K562 (cell line): ENCODE results near the gene SLC45A3. TPM values are rescaled to one million over a fixed set of nuclear protein-coding genes. Genes with fewer than 3 reads are reported as not detected.

Source experiments
- ATAC-seq: fragments of 200-7000 bp; cut with Tn5 transposase; 3 replicates; pipeline ENCODE4 v1.9.1; 2020; ENCODE audit warnings: moderate library complexity
- BruUV-seq: library from RNA; stranded (reverse); fragments of 400-500 nt; replicated peaks from 2 replicates; lab custom pipeline; 2021; lab: Mats Ljungman, UMichigan
- CTCF ChIA-PET: fragments of 300-600 bp; formaldehyde crosslinking; extraction: SDS; loops from one replicate; lab custom pipeline; 2021; ENCODE audit warnings: low intra/inter-chr PET ratio; lab: Yijun Ruan, JAX
- POLR2A ChIA-PET: fragments of 300-600, 350-650 bp; sonication (Branson Sonifier 250); formaldehyde crosslinking; extraction: SDS; loops from one replicate; lab custom pipeline; 2021; ENCODE audit warnings: antibody characterized with exemption, inconsistent platforms; lab: Yijun Ruan, JAX
- DNase-seq, 4 experiments: peaks; one replicate each; pipeline versions ENCODE4 v3.0.0 to v3.0.0-alpha.2; 2011 to 2018; ENCODE audit warnings: low spot score in 3 of 4, mixed read lengths in 3 of 4; ENCODE audit errors: extremely low read depth in 1 of 4
- FAIRE-seq: peaks from 2 replicates; lab custom pipeline; 2011; peaks lifted over from hg19 to GRCh38; lab: Jason Lieb, UNC
- H2AFZ ChIP-seq: 2 replicates; pipeline ENCODE4 v1.6.0; 2011; ENCODE audit warnings: low read depth, low read length, control low read depth, inconsistent platforms
- H3K27ac ChIP-seq: fragments of 200-600 bp; 3 replicates; pipeline ENCODE4 v1.8.0; 2011; ENCODE audit warnings: low read depth, mild to moderate bottlenecking, control low read depth, inconsistent platforms, low read length, moderate library complexity, mixed read lengths; ENCODE audit errors: extremely low read depth
- H3K27me3 ChIP-seq, 2 experiments: fragments of 300-600 bp in 1 of 2; 2 replicates in 1 of 2; 3 replicates in 1 of 2; pipeline versions ENCODE4 v1.6.0 to v1.8.0; 2011; ENCODE audit warnings: inconsistent platforms in 2 of 2, low read length in 2 of 2, mild to moderate bottlenecking in 1 of 2, mixed read lengths in 1 of 2, moderate library complexity in 1 of 2; ENCODE audit not compliant: control insufficient read depth in 2 of 2, insufficient read depth in 2 of 2
- H3K36me3 ChIP-seq: fragments of 300-600 bp; 3 replicates; pipeline ENCODE4 v1.8.0; 2011; ENCODE audit warnings: mild to moderate bottlenecking, low read length, inconsistent platforms; ENCODE audit not compliant: control insufficient read depth, insufficient read depth
- H3K4me1 ChIP-seq, 2 experiments: fragments of 200-600 bp in 1 of 2; replicated peaks in 1 of 2; 2 replicates in 1 of 2; 3 replicates in 1 of 2; pipeline versions ENCODE4 v1.5.1 to v1.8.0; 2011; ENCODE audit warnings: inconsistent platforms in 2 of 2, low read length in 2 of 2, mild to moderate bottlenecking in 1 of 2, mixed read lengths in 1 of 2, moderate library complexity in 1 of 2; ENCODE audit not compliant: control insufficient read depth in 2 of 2, insufficient read depth in 2 of 2
- H3K4me2 ChIP-seq: 2 replicates; pipeline ENCODE4 v1.6.1; 2011; ENCODE audit warnings: low read length, control low read depth, inconsistent platforms, mixed read lengths; ENCODE audit not compliant: insufficient read depth
- H3K4me3 ChIP-seq: fragments of 200-600 bp; sonication (generic), shearing (Covaris generic); 2 replicates; pipeline ENCODE4 v1.5.1; 2016; ENCODE audit warnings: control low read depth, inconsistent platforms
- H3K79me2 ChIP-seq: fragments of 200-600 bp; 3 replicates; pipeline ENCODE4 v1.8.0; 2011; ENCODE audit warnings: low read length, inconsistent platforms; ENCODE audit not compliant: control insufficient read depth, insufficient read depth
- H3K9ac ChIP-seq, 2 experiments: 2 replicates each; pipeline versions ENCODE4 v1.6.0 to v1.6.1; 2011; ENCODE audit warnings: low read depth in 2 of 2, low read length in 2 of 2, control low read depth in 1 of 2, inconsistent platforms in 1 of 2, mild to moderate bottlenecking in 1 of 2, mixed read lengths in 1 of 2; ENCODE audit not compliant: insufficient read depth in 1 of 2
- H3K9me1 ChIP-seq: one replicate; pipeline ENCODE4 v1.6.0; 2011; ENCODE audit warnings: inconsistent platforms, mild to moderate bottlenecking, low read length, moderate library complexity; ENCODE audit not compliant: control insufficient read depth, insufficient read depth
- H3K9me3 ChIP-seq: replicated peaks from 2 replicates; pipeline ENCODE4 v1.5.1; 2011; ENCODE audit warnings: low read depth, low read length, inconsistent platforms; ENCODE audit not compliant: control insufficient read depth, insufficient read depth
- H4K20me1 ChIP-seq: replicated peaks from 2 replicates; pipeline ENCODE4 v1.6.1; 2011; ENCODE audit warnings: low read length, inconsistent platforms, mixed read lengths; ENCODE audit not compliant: control insufficient read depth, insufficient read depth
- CBFB ChIP-seq: sonication (generic); formaldehyde crosslinking; IDR thresholded peaks from 2 replicates; pipeline ENCODE4 v1.4.0; 2020; ENCODE audit warnings: mild to moderate bottlenecking, missing genetic modification reagents
- CSDE1 ChIP-seq, 2 experiments: fragments of 450-650 bp; IDR thresholded peaks; 2 replicates each; pipeline ENCODE4 v1.6.1; 2016; ENCODE audit warnings: mild to moderate bottlenecking in 1 of 2
- HMG20A ChIP-seq: fragments of 450-650 bp; formaldehyde crosslinking; conservative IDR thresholded peaks from 2 replicates; pipeline ENCODE4 v1.4.0; 2020; ENCODE audit warnings: mild to moderate bottlenecking, mixed read lengths
- JUND ChIP-seq, 2 experiments: IDR thresholded peaks; 2 replicates in 1 of 2; 3 replicates in 1 of 2; pipeline ENCODE4 v1.6.1; 2011; ENCODE audit warnings: borderline replicate concordance in 2 of 2, low read depth in 2 of 2, low read length in 2 of 2, improper control_type of control experiment in 1 of 2, missing biosample characterization in 1 of 2, missing genetic modification characterization in 1 of 2, missing genetic modification reagents in 1 of 2
- KDM5B ChIP-seq: fragments of 200-600 bp; sonication (generic); IDR thresholded peaks from 2 replicates; pipeline ENCODE4 v1.6.1; 2012; ENCODE audit warnings: low read depth, mild to moderate bottlenecking, moderate library complexity, low read length, control low read depth, inconsistent platforms; ENCODE audit not compliant: insufficient replicate concordance
- L3MBTL2 ChIP-seq: fragments of 450-650 bp; IDR thresholded peaks from 2 replicates; pipeline ENCODE4 v1.6.1; 2016; ENCODE audit warnings: mild to moderate bottlenecking, moderate library complexity
- MAFF ChIP-seq: IDR thresholded peaks from 2 replicates; pipeline ENCODE4 v1.6.1; 2012; ENCODE audit warnings: low read length, improper control_type of control experiment
- MAX ChIP-seq: sonication (generic); formaldehyde crosslinking; IDR thresholded peaks from 2 replicates; pipeline ENCODE4 v1.9.0; 2022; ENCODE audit warnings: mild to moderate bottlenecking, missing genetic modification reagents
- MED1 ChIP-seq: sonication (generic); formaldehyde crosslinking; IDR thresholded peaks from 2 replicates; pipeline ENCODE4 v1.8.1; 2023; ENCODE audit warnings: missing genetic modification reagents, borderline replicate concordance
- PRPF4 ChIP-seq: fragments of 200-400 bp; formaldehyde crosslinking; IDR thresholded peaks from one replicate; pipeline ENCODE4 v1.6.1; 2017; ENCODE audit warnings: low read length, low read depth, mild to moderate bottlenecking; ENCODE audit not compliant: insufficient read depth, poor library complexity, severe bottlenecking
- RBM22 ChIP-seq: fragments of 200-400 bp; formaldehyde crosslinking; IDR thresholded peaks from 2 replicates; pipeline ENCODE4 v1.6.1; 2018; ENCODE audit warnings: low read length, low read depth; ENCODE audit not compliant: poor library complexity, severe bottlenecking
- SMARCB1 ChIP-seq: IDR thresholded peaks from 2 replicates; pipeline ENCODE4 v1.6.1; 2011; ENCODE audit warnings: improper control_type of control experiment, low read depth; ENCODE audit not compliant: insufficient read length
- SOX6 ChIP-seq: fragments of 450-650 bp; IDR thresholded peaks from 2 replicates; pipeline ENCODE4 v1.6.1; 2014; ENCODE audit warnings: mild to moderate bottlenecking
- ZNF12 ChIP-seq: sonication (generic); formaldehyde crosslinking; IDR thresholded peaks from 2 replicates; pipeline ENCODE4 v1.4.0; 2020; ENCODE audit warnings: mild to moderate bottlenecking, missing genetic modification reagents
- ZNF395 ChIP-seq: fragments of 200-800 bp; sonication (Bioruptor generic); IDR thresholded peaks from 2 replicates; pipeline ENCODE4 v1.6.1; 2017; ENCODE audit warnings: missing genetic modification characterization, missing compliant biosample characterization
- WGBS: fragments of 100-300 bp; shearing (Covaris generic); methylation state at CpG from one replicate; pipeline ENCODE4 v1.1.6; 2016; ENCODE audit warnings: low coverage, mixed read lengths; ENCODE audit not compliant: insufficient coverage; ENCODE audit errors: missing lambda C conversion rate; 5-methylcytosine and 5-hydroxymethylcytosine counted together
- in situ Hi-C: fragments of 300-500 bp; cut with MboI; formaldehyde crosslinking; loops from 4 replicates; pipeline ENCODE4 v1.15.0; 2018; ENCODE audit warnings: inconsistent platforms, mixed read lengths
- intact Hi-C: fragments of 100-400 bp; cut with micrococcal nuclease; formaldehyde crosslinking; loops from 2 replicates; pipeline ENCODE4 v1.14.2; 2022
- polyA plus RNA-seq, 8 experiments: library from polyadenylated mRNA; depleted of rRNA in 4 of 8; stranded (reverse) in 5 of 8; unstranded in 3 of 8; fragments of >200 nt; fragmentation: Nextera tagmentation in 2 of 8; fragmentation: Illumina TruSeq in 1 of 8; extraction: Ambion mirVana in 2 of 8; extraction: Trizol in 1 of 8; gene quantifications; 2 replicates each; pipeline versions ENCODE4 v1.2.1 to v1.2.3, GENCODE V29; 2011 to 2014; ENCODE audit warnings: inconsistent platforms in 1 of 8, missing spikeins in 1 of 8
- total RNA-seq, 7 experiments: library from RNA; depleted of rRNA in 6 of 7; stranded (reverse); fragments of >200 nt in 6 of 7; fragmentation: Illumina TruSeq in 2 of 7; extraction: Trizol in 2 of 7; gene quantifications; 2 replicates each; pipeline versions ENCODE4 v1.2.1 to v1.2.3, GENCODE V29; 2011 to 2021; ENCODE audit warnings: low replicate concordance in 1 of 7
- TF ChIP-seq, protein P1 (sequence below): sonication (generic); formaldehyde crosslinking; IDR thresholded peaks from 2 replicates; pipeline ENCODE4 v1.8.0; 2022; ENCODE audit warnings: missing genetic modification reagents, mild to moderate bottlenecking, borderline replicate concordance
- TF ChIP-seq, protein P2 (sequence below): sonication (generic); formaldehyde crosslinking; IDR thresholded peaks from 2 replicates; pipeline ENCODE4 v1.8.0; 2022; ENCODE audit warnings: mild to moderate bottlenecking, missing genetic modification reagents, borderline replicate concordance

The SLC45A3 gene
- total and polyA plus RNA-seq, 9 of the 15 experiments (the other 6 are each of a cell fraction or from before 2014, with no cell fraction given), result 0.06 to 3.3 (median 1.3) TPM

GRCh38 chr1:205699416-205699815 lies 19.1 kb upstream of the SLC45A3 start:
- ChIA-PET CTCF (interaction anchor here (0.6 kb wide), 1 partner anchor 393 kb away, joined by 4 read pairs; no protein-coding TSS in a partner anchor), POLR2A (interaction anchor here (1.3 kb wide), 1 partner anchor 8 kb away, joined by 4 read pairs; no protein-coding TSS in a partner anchor)
- Histone ChIP-seq H3K9me3 (no peaks in the 10 kb centered on the region), H3K27ac (no peak overlapping the region), H3K9ac (no peak overlapping the region), H4K20me1 (no peaks in the 10 kb centered on the region), H3K4me3 (no peak overlapping the region), H3K9me1 (no peaks in the 10 kb centered on the region), H3K36me3 (peaks cover 4% of the 10 kb centered on the region; the same call in 1 of the 3 replicates), H3K4me2 (no peak overlapping the region), H3K27me3 (no peaks in the 10 kb centered on the region), H3K4me1 (no peaks in the 10 kb centered on the region; a peak in 2 of 5 replicates), H2AFZ (no peak overlapping the region), H3K79me2 (no peaks in the 10 kb centered on the region)
- FAIRE-seq, result no peak
- intact Hi-C loops (no loop called here), in situ Hi-C loops (no loop called here)
- no TSS peak for BruUV-seq
- no peak for ATAC-seq
- DNase-seq, result no peak
- 73% methylated on average over 4 of the region's 4 CpGs for WGBS
- TF ChIP-seq CSDE1 (IDR thresholded peaks at IDR 0.05), result no peak
- no peak for TF ChIP-seq KDM5B
- TF ChIP-seq L3MBTL2, result no peak
- no peak for TF ChIP-seq MAX (CRISPR knock-in tag)
- no peak for TF ChIP-seq CBFB (CRISPR knock-in tag)
- TF ChIP-seq MAFF, result no peak
- TF ChIP-seq, protein P1, sequence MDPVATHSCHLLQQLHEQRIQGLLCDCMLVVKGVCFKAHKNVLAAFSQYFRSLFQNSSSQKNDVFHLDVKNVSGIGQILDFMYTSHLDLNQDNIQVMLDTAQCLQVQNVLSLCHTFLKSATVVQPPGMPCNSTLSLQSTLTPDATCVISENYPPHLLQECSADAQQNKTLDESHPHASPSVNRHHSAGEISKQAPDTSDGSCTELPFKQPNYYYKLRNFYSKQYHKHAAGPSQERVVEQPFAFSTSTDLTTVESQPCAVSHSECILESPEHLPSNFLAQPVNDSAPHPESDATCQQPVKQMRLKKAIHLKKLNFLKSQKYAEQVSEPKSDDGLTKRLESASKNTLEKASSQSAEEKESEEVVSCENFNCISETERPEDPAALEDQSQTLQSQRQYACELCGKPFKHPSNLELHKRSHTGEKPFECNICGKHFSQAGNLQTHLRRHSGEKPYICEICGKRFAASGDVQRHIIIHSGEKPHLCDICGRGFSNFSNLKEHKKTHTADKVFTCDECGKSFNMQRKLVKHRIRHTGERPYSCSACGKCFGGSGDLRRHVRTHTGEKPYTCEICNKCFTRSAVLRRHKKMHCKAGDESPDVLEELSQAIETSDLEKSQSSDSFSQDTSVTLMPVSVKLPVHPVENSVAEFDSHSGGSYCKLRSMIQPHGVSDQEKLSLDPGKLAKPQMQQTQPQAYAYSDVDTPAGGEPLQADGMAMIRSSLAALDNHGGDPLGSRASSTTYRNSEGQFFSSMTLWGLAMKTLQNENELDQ (CRISPR knock-in tag), result no peak
- no peak for TF ChIP-seq ZNF12 (CRISPR knock-in tag)
- no peak for TF ChIP-seq MED1
- no peak for TF ChIP-seq PRPF4
- no peak for TF ChIP-seq SOX6
- TF ChIP-seq JUND (IDR thresholded peaks at IDR 0.05; ENCODE audit: borderline replicate concordance, low read depth, low read length), result no peak
- no peak for TF ChIP-seq JUND (tag; IDR thresholded peaks at IDR 0.05; ENCODE audit: borderline replicate concordance, low read depth, low read length)
- TF ChIP-seq HMG20A (CRISPR knock-in tag), result no peak
- TF ChIP-seq, protein P2, sequence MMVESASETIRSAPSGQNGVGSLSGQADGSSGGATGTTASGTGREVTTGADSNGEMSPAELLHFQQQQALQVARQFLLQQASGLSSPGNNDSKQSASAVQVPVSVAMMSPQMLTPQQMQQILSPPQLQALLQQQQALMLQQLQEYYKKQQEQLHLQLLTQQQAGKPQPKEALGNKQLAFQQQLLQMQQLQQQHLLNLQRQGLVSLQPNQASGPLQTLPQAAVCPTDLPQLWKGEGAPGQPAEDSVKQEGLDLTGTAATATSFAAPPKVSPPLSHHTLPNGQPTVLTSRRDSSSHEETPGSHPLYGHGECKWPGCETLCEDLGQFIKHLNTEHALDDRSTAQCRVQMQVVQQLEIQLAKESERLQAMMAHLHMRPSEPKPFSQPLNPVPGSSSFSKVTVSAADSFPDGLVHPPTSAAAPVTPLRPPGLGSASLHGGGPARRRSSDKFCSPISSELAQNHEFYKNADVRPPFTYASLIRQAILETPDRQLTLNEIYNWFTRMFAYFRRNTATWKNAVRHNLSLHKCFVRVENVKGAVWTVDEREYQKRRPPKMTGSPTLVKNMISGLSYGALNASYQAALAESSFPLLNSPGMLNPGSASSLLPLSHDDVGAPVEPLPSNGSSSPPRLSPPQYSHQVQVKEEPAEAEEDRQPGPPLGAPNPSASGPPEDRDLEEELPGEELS (CRISPR knock-in tag), result no peak
- no peak for TF ChIP-seq RBM22
- no peak for TF ChIP-seq SMARCB1
- TF ChIP-seq ZNF395, result no peak
